Spinal cord (tissue), 10 donors: ENCODE data around the gene KIF25. TPM values are rescaled to one million over a fixed set of nuclear protein-coding genes. Genes with fewer than 3 reads are reported as not detected.

ENCODE experiments used
- DNase-seq, 6 donors: peaks; one replicate each; pipeline versions ENCODE4 v3.0.0 to v3.0.0-alpha.2; 2013 to 2015; ENCODE audit warnings: low spot score in 6 of 6, low read depth in 4 of 6
- H3K27ac ChIP-seq: one replicate; pipeline ENCODE4 v1.5.1; 2013; ENCODE audit warnings: low read depth, low read length, control low read depth
- H3K27me3 ChIP-seq: one replicate; pipeline ENCODE4 v1.6.1; 2013; ENCODE audit warnings: low read length; ENCODE audit not compliant: control insufficient read depth, insufficient read depth
- H3K36me3 ChIP-seq: one replicate; pipeline ENCODE4 v1.6.1; 2013; ENCODE audit warnings: low read length; ENCODE audit not compliant: control insufficient read depth, insufficient read depth
- H3K4me1 ChIP-seq: one replicate; pipeline ENCODE4 v1.6.1; 2013; ENCODE audit warnings: low read length; ENCODE audit not compliant: control insufficient read depth, insufficient read depth
- H3K4me3 ChIP-seq: one replicate; pipeline ENCODE4 v1.5.1; 2013; ENCODE audit warnings: low read depth, low read length, control low read depth
- H3K9me3 ChIP-seq: one replicate; pipeline ENCODE4 v1.6.1; 2013; ENCODE audit warnings: low read length; ENCODE audit not compliant: control insufficient read depth, insufficient read depth
- WGBS: methylation state at CpG from one replicate; pipeline ENCODE4 v1.1.5; 2013; ENCODE audit warnings: missing lambda C conversion rate; ENCODE audit not compliant: insufficient coverage; 5-methylcytosine and 5-hydroxymethylcytosine counted together
- polyA plus RNA-seq, 2 donors: library from polyadenylated mRNA; unstranded; fragments of 120-200 nt; gene quantifications; one replicate each; pipeline ENCODE4 v1.2.1, GENCODE V29; 2013; ENCODE audit not compliant: insufficient read length in 2 of 2
- total RNA-seq, 2 donors: library from RNA; depleted of rRNA in 1 of 2; stranded (reverse); fragments of 120-200 nt in 1 of 2; fragments of >200 nt in 1 of 2; gene quantifications; one replicate each; pipeline versions ENCODE4 v1.2.3 to v1.2.4, GENCODE V29; 2013 to 2014
- donor health status: healthy.

KIF25 gene
- total and polyA plus RNA-seq, 4 donors, result 1.2 to 3.0 (median 2.2) TPM; not detected in 1

GRCh38 chr6:168021581-168021980, 24.1 kb downstream of the KIF25 start:
- 96% methylated on average over 4 of the region's 5 CpGs for WGBS
- no peak for DNase-seq
- no peaks in the 10 kb centered on the region for H3K9me3 ChIP-seq
- no peaks in the 10 kb centered on the region for H3K27me3 ChIP-seq
- H3K4me1 ChIP-seq, result peaks cover 2% of the 10 kb centered on the region
- no peaks in the 10 kb centered on the region for H3K36me3 ChIP-seq
- H3K27ac ChIP-seq, result no peak overlapping the region
- no peak overlapping the region for H3K4me3 ChIP-seq

GRCh38 chr6:168022488-168023321, 25.2 kb downstream of the KIF25 start:
- DNase-seq, result no peak
- H3K36me3 ChIP-seq, result no peaks in the 10 kb centered on the region
- H3K27ac ChIP-seq, result no peak overlapping the region
- H3K9me3 ChIP-seq, result no peaks in the 10 kb centered on the region
- H3K4me1 ChIP-seq, result no peaks in the 10 kb centered on the region
- WGBS, result 77% methylated on average over 4 of the region's 7 CpGs
- no peak overlapping the region for H3K4me3 ChIP-seq
- no peaks in the 10 kb centered on the region for H3K27me3 ChIP-seq

GRCh38 chr6:168024951-168025510, 27.6 kb downstream of the KIF25 start:
- H3K27me3 ChIP-seq, result no peaks in the 10 kb centered on the region
- no peaks in the 10 kb centered on the region for H3K36me3 ChIP-seq
- H3K4me1 ChIP-seq, result no peaks in the 10 kb centered on the region
- H3K27ac ChIP-seq, result no peak overlapping the region
- no peak overlapping the region for H3K4me3 ChIP-seq
- DNase-seq, result no peak
- no peaks in the 10 kb centered on the region for H3K9me3 ChIP-seq
- WGBS, result 85% methylated on average over 6 of the region's 18 CpGs

- no peak for DNase-seq
Observed at GRCh38 chr6:168025831-168026710, 28.6 kb downstream of the KIF25 start.

GRCh38 chr6:168026925-168027324, 29.5 kb downstream of the KIF25 start:
- H3K9me3 ChIP-seq, result no peaks in the 10 kb centered on the region
- DNase-seq, result no peak
- no peaks in the 10 kb centered on the region for H3K27me3 ChIP-seq
- H3K36me3 ChIP-seq, result no peaks in the 10 kb centered on the region
- no peak overlapping the region for H3K4me3 ChIP-seq
- 90% methylated on average over 6 of the region's 9 CpGs for WGBS
- H3K27ac ChIP-seq, result no peak overlapping the region
- peaks cover 7% of the 10 kb centered on the region for H3K4me1 ChIP-seq

More at GRCh38 chr6:168025831-168026710, 28.6 kb downstream of the KIF25 start:
- no peaks in the 10 kb centered on the region for H3K4me1 ChIP-seq
- no peak overlapping the region for H3K27ac ChIP-seq
- no peaks in the 10 kb centered on the region for H3K36me3 ChIP-seq
- no peaks in the 10 kb centered on the region for H3K9me3 ChIP-seq
- 93% methylated on average over 18 of the region's 20 CpGs for WGBS
- H3K27me3 ChIP-seq, result no peaks in the 10 kb centered on the region
- no peak overlapping the region for H3K4me3 ChIP-seq

GRCh38 chr6:168027521-168027920, 30.1 kb downstream of the KIF25 start:
- Histone ChIP-seq H3K27ac (no peak overlapping the region), H3K27me3 (no peaks in the 10 kb centered on the region), H3K9me3 (no peaks in the 10 kb centered on the region), H3K4me1 (peaks cover 9% of the 10 kb centered on the region), H3K36me3 (no peaks in the 10 kb centered on the region), H3K4me3 (no peak overlapping the region)
- no peak for DNase-seq
- WGBS, result 91% methylated on average over 12 of the region's 16 CpGs

- no peak for DNase-seq
- Histone ChIP-seq H3K27me3 (no peaks in the 10 kb centered on the region), H3K4me1 (peaks cover 9% of the 10 kb centered on the region), H3K36me3 (no peaks in the 10 kb centered on the region), H3K4me3 (no peak overlapping the region), H3K27ac (no peak overlapping the region), H3K9me3 (no peaks in the 10 kb centered on the region)
- WGBS, result 92% methylated on average over 6 of the region's 9 CpGs
Observed at GRCh38 chr6:168028181-168028580, 30.7 kb downstream of the KIF25 start.

- no peak for DNase-seq
- Histone ChIP-seq H3K9me3 (no peaks in the 10 kb centered on the region), H3K36me3 (no peaks in the 10 kb centered on the region), H3K4me1 (peaks cover 9% of the 10 kb centered on the region), H3K4me3 (no peak overlapping the region), H3K27me3 (no peaks in the 10 kb centered on the region), H3K27ac (no peak overlapping the region)
- WGBS, result 87% methylated on average over 9 of the region's 14 CpGs
Observed at GRCh38 chr6:168029459-168030217, 32.2 kb downstream of the KIF25 start.

- no CpG with 5 or more reads among the region's 5 CpGs for WGBS
- no peaks in the 10 kb centered on the region for H3K9me3 ChIP-seq
- no peak overlapping the region for H3K4me3 ChIP-seq
- peaks cover 9% of the 10 kb centered on the region for H3K4me1 ChIP-seq
- no peaks in the 10 kb centered on the region for H3K36me3 ChIP-seq
- no peak overlapping the region for H3K27ac ChIP-seq
- H3K27me3 ChIP-seq, result no peaks in the 10 kb centered on the region
- DNase-seq, result peak in 1 of 6 donors; percentile 38
Observed at GRCh38 chr6:168030218-168030746, 32.8 kb downstream of the KIF25 start.
